ENCODE data around the gene LRRTM4. TPM values are rescaled to one million over a fixed set of nuclear protein-coding genes. Genes with fewer than 3 reads are reported as not detected.

Gene LRRTM4
- total and polyA plus RNA-seq, 2 donors from 2014 or later: 0.19 TPM; not detected in 1

- Histone ChIP-seq H3K4me3 (ENCODE audit: low read length in 3 of 3) (no peak overlapping the region), H3K9me3 (ENCODE audit: control insufficient read depth in 2 of 3, insufficient read depth in 1 of 3, low read length in 3 of 3) (no peaks in the 10 kb centered on the region), H3K27me3 (ENCODE audit: control insufficient read depth, insufficient read depth, low read length) (no peaks in the 10 kb centered on the region), H3K4me1 (ENCODE audit: control insufficient read depth in 2 of 3, insufficient read depth in 2 of 3, low read depth in 1 of 3, low read length in 3 of 3) (no peaks in the 10 kb centered on the region), H3K9ac (ENCODE audit: low read length in 3 of 3) (no peak overlapping the region), H3K27ac (ENCODE audit: low read depth in 2 of 2, low read length in 2 of 2) (no peak overlapping the region), H3K36me3 (ENCODE audit: control insufficient read depth in 2 of 3, insufficient read depth in 3 of 3, low read length in 3 of 3) (no peaks in the 10 kb centered on the region)
- FAIRE-seq (no peak), DNase-seq (no peak)
- intact Hi-C loops (cut with DNase I): no loop called here
- TF ChIP-seq CTCF (IDR thresholded peaks at IDR 0.05; ENCODE audit: borderline replicate concordance, extremely low read depth, insufficient read depth): no peak
Measured at GRCh38 chr2:76825140-76825970, 696.8 kb downstream of the LRRTM4 start.

DNA sequence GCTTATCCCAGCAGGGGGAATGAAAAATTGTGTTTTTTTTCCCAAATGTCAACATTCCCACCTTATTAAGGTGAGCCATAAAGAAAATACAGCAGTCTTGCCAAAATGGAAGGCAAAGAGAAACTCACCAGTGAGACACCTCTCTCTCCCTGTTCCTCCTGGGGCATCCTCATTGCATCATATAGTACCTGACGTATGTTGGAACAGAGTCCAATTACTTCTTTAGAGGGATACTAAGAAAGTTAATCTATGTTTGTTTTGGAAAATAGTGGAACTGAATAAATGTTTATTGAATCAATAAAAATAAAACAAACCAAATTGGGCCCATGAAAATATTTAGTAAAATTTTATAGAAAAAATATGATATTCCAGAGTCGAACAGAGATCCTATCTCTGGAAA, 700.4 kb downstream of the LRRTM4 start:
- DNase-seq (no peak), FAIRE-seq (no peak)
- Histone ChIP-seq H3K9me3 (ENCODE audit: control insufficient read depth in 2 of 3, insufficient read depth in 1 of 3, low read length in 3 of 3) (no peaks in the 10 kb centered on the region), H3K36me3 (ENCODE audit: control insufficient read depth in 2 of 3, insufficient read depth in 3 of 3, low read length in 3 of 3) (no peaks in the 10 kb centered on the region), H3K9ac (ENCODE audit: low read length in 3 of 3) (no peak overlapping the region), H3K27ac (ENCODE audit: low read depth in 2 of 2, low read length in 2 of 2) (no peak overlapping the region), H3K4me3 (ENCODE audit: low read length in 3 of 3) (no peak overlapping the region), H3K27me3 (ENCODE audit: control insufficient read depth, insufficient read depth, low read length) (no peaks in the 10 kb centered on the region), H3K4me1 (ENCODE audit: control insufficient read depth in 2 of 3, insufficient read depth in 2 of 3, low read depth in 1 of 3, low read length in 3 of 3) (no peaks in the 10 kb centered on the region)
- intact Hi-C loops (cut with DNase I): no loop called here
- TF ChIP-seq CTCF (IDR thresholded peaks at IDR 0.05; ENCODE audit: borderline replicate concordance, extremely low read depth, insufficient read depth): no peak

- Histone ChIP-seq H3K27ac (ENCODE audit: low read depth in 2 of 2, low read length in 2 of 2) (no peak overlapping the region), H3K4me3 (ENCODE audit: low read length in 3 of 3) (no peak overlapping the region), H3K27me3 (ENCODE audit: control insufficient read depth, insufficient read depth, low read length) (no peaks in the 10 kb centered on the region), H3K36me3 (ENCODE audit: control insufficient read depth in 2 of 3, insufficient read depth in 3 of 3, low read length in 3 of 3) (no peaks in the 10 kb centered on the region), H3K9me3 (ENCODE audit: control insufficient read depth in 2 of 3, insufficient read depth in 1 of 3, low read length in 3 of 3) (no peaks in the 10 kb centered on the region), H3K9ac (ENCODE audit: low read length in 3 of 3) (no peak overlapping the region), H3K4me1 (ENCODE audit: control insufficient read depth in 2 of 3, insufficient read depth in 2 of 3, low read depth in 1 of 3, low read length in 3 of 3) (no peaks in the 10 kb centered on the region)
- FAIRE-seq (no peak), DNase-seq (no peak)
- TF ChIP-seq CTCF (IDR thresholded peaks at IDR 0.05; ENCODE audit: borderline replicate concordance, extremely low read depth, insufficient read depth): no peak
- intact Hi-C loops (cut with DNase I): no loop called here
Measured at GRCh38 chr2:76813084-76813483, 709.1 kb downstream of the LRRTM4 start.
